ENCODE measurements around the gene INKA2.

DNA sequence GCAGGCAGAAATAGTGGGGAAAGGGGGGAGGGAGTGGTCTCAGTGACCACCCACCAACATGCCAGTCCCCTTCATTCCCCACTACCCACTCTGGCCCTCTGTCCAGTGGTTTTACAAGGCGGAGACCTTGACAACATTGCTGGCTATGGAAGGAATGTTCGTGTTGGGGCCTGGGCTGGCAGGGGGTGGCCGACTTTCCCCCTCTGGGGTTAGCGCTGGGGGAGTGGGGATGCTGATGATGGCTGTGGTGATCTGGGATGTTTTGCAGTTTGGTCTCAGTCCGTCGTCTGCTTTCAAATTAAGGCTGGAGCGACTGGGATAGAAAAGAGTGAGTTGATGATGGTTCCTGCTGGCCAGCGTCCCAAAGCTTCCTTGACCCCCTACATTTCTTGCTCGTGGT lies 36.8 kb upstream of the INKA2 start:
- no peak for TF ChIP-seq EZH2 (IDR thresholded peaks at IDR 0.05)
- no peak for TF ChIP-seq POLR2AphosphoS5 (IDR thresholded peaks at IDR 0.05; ENCODE audit: borderline replicate concordance, low read depth, low read length)
- no peak for TF ChIP-seq FOXP2 (optimal IDR thresholded peaks at IDR 0.05; ENCODE audit: control extremely low read depth, extremely low read length, insufficient read depth)
